H9 (cell line): ENCODE data around the gene PALD1. TPM values are rescaled to one million over a fixed set of nuclear protein-coding genes. Genes with fewer than 3 reads are reported as not detected.

ENCODE experiments used
- DNase-seq: peaks from one replicate; pipeline ENCODE4 v3.0.0-alpha.2; 2017
- H2AFZ ChIP-seq: one replicate; pipeline ENCODE4 v1.6.1; 2013; ENCODE audit warnings: mild to moderate bottlenecking, low read length, control low read depth, moderate library complexity
- H2AK5ac ChIP-seq: 2 replicates; pipeline ENCODE4 v1.6.1; 2013; ENCODE audit warnings: low read length, control low read depth, mixed read lengths; ENCODE audit not compliant: insufficient read length
- H2BK120ac ChIP-seq: one replicate; pipeline ENCODE4 v1.6.1; 2013; ENCODE audit warnings: low read depth, mild to moderate bottlenecking, low read length, control low read depth, inconsistent platforms; ENCODE audit not compliant: poor library complexity, severe bottlenecking
- H2BK12ac ChIP-seq: 2 replicates; pipeline ENCODE4 v1.6.1; 2013; ENCODE audit warnings: low read length, control low read depth, mixed read lengths, low read depth; ENCODE audit not compliant: insufficient read length
- H2BK15ac ChIP-seq: 2 replicates; pipeline ENCODE4 v1.6.1; 2013; ENCODE audit warnings: low read depth, low read length, control low read depth
- H2BK20ac ChIP-seq: one replicate; pipeline ENCODE4 v1.6.1; 2013; ENCODE audit warnings: low read depth, mild to moderate bottlenecking, low read length, control low read depth, inconsistent platforms; ENCODE audit not compliant: poor library complexity, severe bottlenecking
- H2BK5ac ChIP-seq: 2 replicates; pipeline ENCODE4 v1.6.1; 2013; ENCODE audit warnings: low read length, control low read depth, mixed read lengths; ENCODE audit not compliant: insufficient read length
- H3K14ac ChIP-seq: 2 replicates; pipeline ENCODE4 v1.6.1; 2013; ENCODE audit warnings: low read length, control low read depth; ENCODE audit not compliant: insufficient read depth
- H3K18ac ChIP-seq: 2 replicates; pipeline ENCODE4 v1.6.1; 2013; ENCODE audit warnings: low read depth, mild to moderate bottlenecking, mixed read lengths, low read length, control low read depth; ENCODE audit not compliant: insufficient read length
- H3K23ac ChIP-seq: 2 replicates; pipeline ENCODE4 v1.6.1; 2013; ENCODE audit warnings: low read length, control low read depth, mixed read lengths, low read depth; ENCODE audit not compliant: insufficient read length
- H3K23me2 ChIP-seq: 2 replicates; pipeline ENCODE4 v1.6.1; 2013; ENCODE audit warnings: low read depth, mild to moderate bottlenecking, mixed read lengths, low read length, control low read depth; ENCODE audit not compliant: insufficient read length, poor library complexity, severe bottlenecking
- H3K27ac ChIP-seq: 2 replicates; pipeline ENCODE4 v1.5.1; 2013; ENCODE audit warnings: low read length, control low read depth, mixed read lengths, low read depth; ENCODE audit not compliant: insufficient read length
- H3K27me3 ChIP-seq: 2 replicates; pipeline ENCODE4 v1.6.1; 2013; ENCODE audit warnings: low read length, control low read depth, inconsistent platforms; ENCODE audit not compliant: insufficient read depth
- H3K4ac ChIP-seq: 2 replicates; pipeline ENCODE4 v1.6.1; 2013; ENCODE audit warnings: low read depth, mild to moderate bottlenecking, control low read depth, inconsistent platforms, low read length, moderate library complexity
- H3K4me1 ChIP-seq: 2 replicates; pipeline ENCODE4 v1.6.1; 2013; ENCODE audit warnings: low read length, control low read depth, inconsistent platforms; ENCODE audit not compliant: insufficient read depth
- H3K4me2 ChIP-seq: 2 replicates; pipeline ENCODE4 v1.6.1; 2013; ENCODE audit warnings: low read length, control low read depth, mixed read lengths; ENCODE audit not compliant: insufficient read length, insufficient read depth
- H3K56ac ChIP-seq: 2 replicates; pipeline ENCODE4 v1.6.1; 2013; ENCODE audit warnings: low read depth, mild to moderate bottlenecking, mixed read lengths, low read length, control low read depth; ENCODE audit not compliant: insufficient read length
- H3K79me1 ChIP-seq: 2 replicates; pipeline ENCODE4 v1.6.1; 2013; ENCODE audit warnings: low read depth, mild to moderate bottlenecking, moderate library complexity, low read length, control low read depth, inconsistent platforms; ENCODE audit not compliant: insufficient read depth, poor library complexity, severe bottlenecking
- H3K79me2 ChIP-seq: 2 replicates; pipeline ENCODE4 v1.6.1; 2013; ENCODE audit warnings: low read length, control low read depth, inconsistent platforms; ENCODE audit not compliant: insufficient read depth
- H3K9ac ChIP-seq: 2 replicates; pipeline ENCODE4 v1.6.1; 2013; ENCODE audit warnings: low read length, control low read depth, mixed read lengths; ENCODE audit not compliant: insufficient read length; ENCODE audit errors: extremely low read depth
- H3K9me3 ChIP-seq: one replicate; pipeline ENCODE4 v1.6.1; 2013; ENCODE audit warnings: low read depth, low read length, inconsistent platforms; ENCODE audit not compliant: control insufficient read depth
- H3T11ph ChIP-seq: one replicate; pipeline ENCODE4 v1.6.1; 2013; ENCODE audit warnings: mild to moderate bottlenecking, low read length, control low read depth, inconsistent platforms
- H4K20me1 ChIP-seq: one replicate; pipeline ENCODE4 v1.6.1; 2013; ENCODE audit not compliant: control insufficient read depth, insufficient read length, insufficient read depth
- H4K5ac ChIP-seq: 2 replicates; pipeline ENCODE4 v1.6.1; 2013; ENCODE audit warnings: low read depth, mild to moderate bottlenecking, mixed read lengths, low read length, control low read depth; ENCODE audit not compliant: insufficient read length
- H4K8ac ChIP-seq: replicated peaks from 2 replicates; pipeline ENCODE4 v1.6.1; 2013; ENCODE audit warnings: low read length, control low read depth, mixed read lengths, low read depth; ENCODE audit not compliant: insufficient read length
- H4K91ac ChIP-seq: 2 replicates; pipeline ENCODE4 v1.6.1; 2013; ENCODE audit warnings: low read depth, mild to moderate bottlenecking, moderate library complexity, mixed read lengths, low read length, control low read depth; ENCODE audit not compliant: insufficient read length
- H3K27ac Mint-ChIP-seq, 3 experiments: 2 replicates in 2 of 3; 3 replicates in 1 of 3; pipeline ENCODE4 v1.8.0; 2020 to 2021; ENCODE audit warnings: mixed read lengths in 3 of 3, mild to moderate bottlenecking in 1 of 3, moderate library complexity in 1 of 3
- H3K27me3 Mint-ChIP-seq: 2 replicates; pipeline ENCODE4 v1.8.0; 2021; ENCODE audit warnings: low read depth, mild to moderate bottlenecking, moderate library complexity, mixed read lengths
- H3K36me3 Mint-ChIP-seq, 3 experiments: 2 replicates in 2 of 3; 3 replicates in 1 of 3; pipeline ENCODE4 v1.8.0; 2020 to 2021; ENCODE audit warnings: low read depth in 3 of 3, mixed read lengths in 3 of 3; ENCODE audit not compliant: insufficient read depth in 1 of 3
- H3K4me1 Mint-ChIP-seq, 2 experiments: 2 replicates each; pipeline ENCODE4 v1.8.0; 2020; ENCODE audit warnings: mixed read lengths in 2 of 2
- H3K4me3 Mint-ChIP-seq, 2 experiments: 2 replicates in 1 of 2; 3 replicates in 1 of 2; pipeline ENCODE4 v1.8.0; 2020 to 2021; ENCODE audit warnings: mild to moderate bottlenecking in 2 of 2, mixed read lengths in 2 of 2, moderate library complexity in 1 of 2
- H3K9me3 Mint-ChIP-seq, 2 experiments: 2 replicates in 1 of 2; 3 replicates in 1 of 2; pipeline ENCODE4 v1.8.0; 2020; ENCODE audit warnings: mild to moderate bottlenecking in 2 of 2, mixed read lengths in 2 of 2, moderate library complexity in 1 of 2
- CTCF ChIP-seq: fragments of 200-600 bp; sonication (generic); conservative IDR thresholded peaks from 3 replicates; pipeline ENCODE4 v1.8.0; 2021; ENCODE audit warnings: antibody characterized with exemption, mild to moderate bottlenecking
- WGBS: extraction: QIAGEN DNeasy Blood & Tissue Kit; methylation state at CpG from one replicate; pipeline ENCODE4 v1.1.7; 2013; ENCODE audit warnings: missing lambda C conversion rate, low lambda C conversion rate, mixed read lengths; ENCODE audit not compliant: insufficient read length; ENCODE audit errors: extremely low coverage; 5-methylcytosine and 5-hydroxymethylcytosine counted together
- total RNA-seq: library from RNA; stranded (reverse); gene quantifications from 2 replicates; pipeline ENCODE4 v1.2.1, GENCODE V29; 2021

The PALD1 gene
- total RNA-seq, 1 experiment from 2014 or later: 21.1 TPM

DNA sequence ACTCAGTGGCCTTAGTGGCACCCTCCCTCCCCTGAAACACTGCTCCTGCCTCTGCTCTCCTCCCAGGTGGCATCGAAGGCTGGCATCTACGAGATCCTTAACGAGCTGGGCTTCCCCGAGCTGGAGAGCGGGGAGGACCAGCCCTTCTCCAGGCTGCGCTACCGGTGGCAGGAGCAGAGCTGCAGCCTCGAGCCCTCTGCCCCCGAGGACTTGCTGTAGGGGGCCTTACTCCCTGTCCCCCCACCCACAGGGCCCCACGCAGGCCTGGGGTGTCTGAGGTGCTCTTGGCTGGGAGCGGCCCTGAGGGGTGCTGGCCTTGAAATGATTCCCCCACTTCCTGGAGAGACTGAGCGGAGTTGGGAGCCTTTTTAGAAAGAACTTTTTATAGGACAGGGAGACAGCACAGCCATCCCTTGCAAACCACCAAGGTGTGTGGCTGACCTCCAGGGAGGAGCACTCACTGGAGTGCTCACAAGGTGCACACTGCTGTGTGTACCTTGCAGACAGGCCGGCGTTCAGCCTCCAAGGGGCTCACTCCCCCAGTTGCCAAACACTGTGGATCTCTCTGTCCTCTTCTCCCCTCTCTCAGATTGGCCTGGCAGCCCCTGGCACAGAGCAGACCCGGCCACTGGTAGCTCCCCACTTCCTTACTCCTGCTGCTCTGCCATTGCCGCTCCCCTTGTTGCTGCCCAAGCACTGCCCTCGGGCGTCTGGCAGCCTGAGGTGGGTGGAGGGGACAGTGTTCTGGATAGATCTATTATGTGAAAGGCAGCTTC lies 88.1 kb downstream of the PALD1 start:
- H3K27ac Mint-ChIP-seq: peak overlapping the region in 1 of 3 experiments; percentile 61; a peak in 2 of 7 replicates
- Histone ChIP-seq H3K56ac (no peak overlapping the region), H2BK120ac (no peak overlapping the region), H3K9me3 (no peaks in the 10 kb centered on the region), H3K4me2 (no peak overlapping the region), H4K91ac (no peak overlapping the region), H2AK5ac (no peak overlapping the region), H2BK15ac (no peak overlapping the region), H3K18ac (no peak overlapping the region), H3K4me1 (no peaks in the 10 kb centered on the region), H4K20me1 (no peaks in the 10 kb centered on the region), H4K5ac (no peak overlapping the region), H2AFZ (no peak overlapping the region), H3K27me3 (no peaks in the 10 kb centered on the region), H3K27ac (no peak overlapping the region), H4K8ac (no peak overlapping the region), H3K23me2 (no peaks in the 10 kb centered on the region), H3K14ac (no peak overlapping the region), H2BK5ac (no peak overlapping the region), H3T11ph (no peak overlapping the region), H3K79me2 (no peaks in the 10 kb centered on the region), H2BK12ac (no peak overlapping the region), H3K9ac (no peak overlapping the region), H3K23ac (no peak overlapping the region), H3K4ac (no peak overlapping the region), H2BK20ac (no peak overlapping the region), H3K79me1 (no peaks in the 10 kb centered on the region)
- H3K4me3 Mint-ChIP-seq: no peak overlapping the region
- no peak for DNase-seq
- TF ChIP-seq CTCF: no peak
- no peaks in the 10 kb centered on the region for H3K9me3 Mint-ChIP-seq
- H3K36me3 Mint-ChIP-seq: peaks cover 0 to 6% (median 0%) of the 10 kb centered on the region in 3 experiments; a peak in 3 of 7 replicates
- H3K4me1 Mint-ChIP-seq: peaks cover 0 to 2% of the 10 kb centered on the region in 2 experiments; a peak in 2 of 4 replicates
- no peaks in the 10 kb centered on the region for H3K27me3 Mint-ChIP-seq
- no CpG with 5 or more reads among the region's 18 CpGs for WGBS
